ENCODE results near the gene SIRPA. TPM values are rescaled to one million over a fixed set of nuclear protein-coding genes. Genes with fewer than 3 reads are reported as not detected.

The SIRPA gene
- total RNA-seq, 3 donors from 2014 or later (not counting 1 experiment from before 2014, with no cell fraction given): 1.3 to 7.5 (median 2.3) TPM

- no peaks in the 10 kb centered on the region for H3K4me1 Mint-ChIP-seq
- H3K4me1 ChIP-seq (ENCODE audit: control insufficient read depth, insufficient read depth, low read length): peaks cover 28% of the 10 kb centered on the region
- no peak overlapping the region for H3K4me3 Mint-ChIP-seq
- under 1% methylated on average over 69 of the region's 70 CpGs for WGBS (ENCODE audit: insufficient coverage)
- ATAC-seq (peak in 2 of 3 donors; percentile 14 to 50), DNase-seq (peak in 1 of 2 donors; percentile 13)
- H3K36me3 ChIP-seq (ENCODE audit: control insufficient read depth, insufficient read depth, low read length): no peaks in the 10 kb centered on the region
- no peak overlapping the region for H3K27ac Mint-ChIP-seq
- no peaks in the 10 kb centered on the region for H3K9me3 ChIP-seq (ENCODE audit: control insufficient read depth, insufficient read depth, low read length)
- H3K4me3 ChIP-seq (ENCODE audit: low read length): peak overlapping the region; percentile 10
- H3K36me3 Mint-ChIP-seq: no peaks in the 10 kb centered on the region
- intact Hi-C loops (cut with micrococcal nuclease): no loop called here
- no peak for TF ChIP-seq CTCF (IDR thresholded peaks at IDR 0.05)
- peaks cover 63% of the 10 kb centered on the region in 2 donors for H3K27me3 Mint-ChIP-seq (ENCODE audit: low read depth in 2 of 2)
- peaks cover 6% of the 10 kb centered on the region for H3K27me3 ChIP-seq (ENCODE audit: control insufficient read depth, insufficient read depth, low read length)
- H3K9me3 Mint-ChIP-seq: no peaks in the 10 kb centered on the region
- no peak overlapping the region for H3K27ac ChIP-seq (ENCODE audit: low read length)
These were observed 696 bp upstream of the SIRPA start for GRCh38 chr20:1894471-1894950.

DNA sequence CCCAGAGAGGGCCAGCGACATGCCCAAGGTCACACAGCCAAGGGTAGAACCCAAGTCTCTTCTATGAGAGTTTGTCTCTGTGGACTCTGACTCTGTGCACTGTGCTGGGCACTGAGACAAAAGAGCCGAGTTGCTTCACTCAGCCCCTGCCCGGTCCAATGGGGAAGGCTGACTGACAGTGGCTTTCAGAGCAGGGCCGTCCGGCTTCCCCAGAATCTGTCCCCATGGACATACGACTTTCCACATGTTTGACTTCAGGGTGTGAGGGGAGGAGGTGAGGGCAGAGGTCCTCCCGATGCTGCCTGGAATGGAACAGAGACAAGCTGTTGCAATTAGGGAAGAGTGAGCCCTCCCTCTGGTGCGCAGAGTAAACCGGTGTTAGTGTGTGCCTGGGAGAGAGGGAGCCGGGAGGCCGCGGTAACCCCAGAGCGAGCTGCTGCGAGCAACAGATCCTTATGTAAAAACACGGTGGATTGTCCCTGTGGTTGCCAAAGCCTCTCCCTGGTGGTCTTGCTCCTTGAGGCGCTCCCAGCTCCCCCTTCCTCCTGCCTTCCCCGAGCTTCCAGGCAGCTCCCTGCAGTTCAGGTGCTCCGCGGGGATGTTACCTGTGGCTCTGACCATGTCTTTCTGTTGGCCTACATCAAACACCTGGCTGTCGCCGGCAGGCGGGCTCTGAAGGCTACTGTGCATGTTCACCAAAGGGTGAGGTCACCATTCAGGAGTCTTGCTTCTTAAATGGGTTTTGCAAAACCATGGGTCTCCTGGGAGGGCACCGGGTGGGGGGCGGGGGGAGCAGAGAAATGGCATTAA, 672 bp downstream of the SIRPA start:
- no peak for TF ChIP-seq CTCF (IDR thresholded peaks at IDR 0.05)
- no peaks in the 10 kb centered on the region for H3K36me3 ChIP-seq (ENCODE audit: control insufficient read depth, insufficient read depth, low read length)
- no peaks in the 10 kb centered on the region for H3K36me3 Mint-ChIP-seq
- H3K27ac Mint-ChIP-seq: no peak overlapping the region
- H3K4me3 Mint-ChIP-seq: peak overlapping the region; percentile 13
- DNase-seq: no peak
- 28% methylated on average over 24 of the region's 24 CpGs for WGBS (ENCODE audit: insufficient coverage)
- no peaks in the 10 kb centered on the region for H3K9me3 ChIP-seq (ENCODE audit: control insufficient read depth, insufficient read depth, low read length)
- peak overlapping the region; percentile 24 for H3K4me3 ChIP-seq (ENCODE audit: low read length)
- intact Hi-C loops (cut with micrococcal nuclease): no loop called here
- H3K27me3 ChIP-seq (ENCODE audit: control insufficient read depth, insufficient read depth, low read length): peaks cover 6% of the 10 kb centered on the region
- no peaks in the 10 kb centered on the region for H3K9me3 Mint-ChIP-seq
- no peak for ATAC-seq
- no peak overlapping the region for H3K27ac ChIP-seq (ENCODE audit: low read length)
- H3K4me1 ChIP-seq (ENCODE audit: control insufficient read depth, insufficient read depth, low read length): peaks cover 28% of the 10 kb centered on the region
- H3K27me3 Mint-ChIP-seq (ENCODE audit: low read depth in 2 of 2): peaks cover 62 to 63% of the 10 kb centered on the region in 2 donors
- no peaks in the 10 kb centered on the region for H3K4me1 Mint-ChIP-seq

DNA sequence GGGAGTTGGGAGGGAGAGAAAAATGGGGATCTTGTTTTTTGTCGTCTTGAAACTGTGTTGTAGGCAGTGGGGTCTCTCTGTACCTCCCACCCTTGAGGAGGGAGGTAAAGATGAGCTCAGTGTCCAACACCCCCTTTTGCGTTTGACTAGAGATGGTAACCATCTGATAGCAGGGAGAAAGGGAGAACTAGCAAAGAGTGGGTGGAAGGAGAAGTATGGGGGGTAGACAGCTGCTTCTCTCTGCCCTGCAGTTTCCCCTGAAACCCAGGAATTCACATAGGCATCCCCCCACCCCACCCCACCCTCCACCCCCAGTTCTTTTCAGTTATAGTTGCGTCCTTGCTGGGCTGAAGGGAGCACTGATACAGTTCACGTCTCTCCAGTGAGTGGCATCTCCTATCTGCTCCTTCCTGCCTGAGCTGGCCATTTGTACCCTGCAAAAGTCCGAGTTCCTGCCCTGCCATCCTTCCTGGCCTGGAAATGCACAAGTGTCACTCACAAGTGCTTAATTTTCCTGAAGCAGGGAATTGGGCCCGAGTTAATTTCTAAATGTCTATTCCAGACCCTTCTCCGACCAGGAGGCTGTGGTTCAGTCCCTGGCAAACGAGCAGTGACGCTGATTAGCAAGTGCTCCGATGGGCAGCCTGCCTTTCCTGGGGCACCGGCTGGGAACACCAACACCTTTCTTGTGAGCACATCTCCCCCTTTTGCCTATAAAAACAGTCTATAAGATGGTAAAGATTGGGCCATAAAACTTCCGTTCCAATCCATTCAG, 1.5 kb downstream of the SIRPA start:
- Histone ChIP-seq H3K27ac (ENCODE audit: low read length) (no peak overlapping the region), H3K27me3 (ENCODE audit: control insufficient read depth, insufficient read depth, low read length) (peaks cover 6% of the 10 kb centered on the region), H3K4me3 (ENCODE audit: low read length) (no peak overlapping the region), H3K9me3 (ENCODE audit: control insufficient read depth, insufficient read depth, low read length) (no peaks in the 10 kb centered on the region), H3K36me3 (ENCODE audit: control insufficient read depth, insufficient read depth, low read length) (no peaks in the 10 kb centered on the region), H3K4me1 (ENCODE audit: control insufficient read depth, insufficient read depth, low read length) (peaks cover 28% of the 10 kb centered on the region)
- DNase-seq: no peak
- Mint-ChIP-seq H3K4me3 (peak overlapping the region; percentile 9), H3K27me3 (ENCODE audit: low read depth in 2 of 2) (peaks cover 55 to 57% of the 10 kb centered on the region in 2 donors), H3K36me3 (no peaks in the 10 kb centered on the region), H3K27ac (no peak overlapping the region), H3K4me1 (no peaks in the 10 kb centered on the region), H3K9me3 (no peaks in the 10 kb centered on the region)
- intact Hi-C loops (cut with micrococcal nuclease): no loop called here
- no peak for ATAC-seq
- WGBS (ENCODE audit: insufficient coverage): 80% methylated on average over 12 of the region's 12 CpGs
- TF ChIP-seq CTCF (IDR thresholded peaks at IDR 0.05): no peak

Data from natural killer cell (primary cell).